ENCODE measurements around the gene TMEM121B. TPM values are rescaled to one million over a fixed set of nuclear protein-coding genes. Genes with fewer than 3 reads are reported as not detected.

TMEM121B gene
- total RNA-seq, 2 experiments from 2014 or later: 0.15 to 0.32 TPM

- intact Hi-C loops (cut with micrococcal nuclease; ENCODE audit: unreplicated experiment): no loop called here
- Histone ChIP-seq H3K27ac (ENCODE audit: low read depth, low read length, poor library complexity, severe bottlenecking) (no peak overlapping the region), H2AFZ (ENCODE audit: low read length) (no peak overlapping the region), H3K79me2 (ENCODE audit: insufficient read depth, low read depth, low read length) (no peaks in the 10 kb centered on the region), H4K20me1 (ENCODE audit: insufficient read depth, low read length) (peaks cover 5% of the 10 kb centered on the region), H3K4me3 (ENCODE audit: low read depth, low read length, poor library complexity, severe bottlenecking) (no peak overlapping the region), H3K4me2 (ENCODE audit: low read length) (no peak overlapping the region), H3K4me1 (ENCODE audit: insufficient read depth, low read length, poor library complexity, severe bottlenecking) (peaks cover 29% of the 10 kb centered on the region), H3K36me3 (ENCODE audit: insufficient read depth, low read length) (peaks cover 6% of the 10 kb centered on the region; the same call in 1 of the 2 replicates), H3K9me2 (ENCODE audit: insufficient read depth, low read length) (no peaks in the 10 kb centered on the region), H3K9me3 (ENCODE audit: low read length) (no peaks in the 10 kb centered on the region)
- no peak for DNase-seq (ENCODE audit: low spot score)
- no TSS peak for BruUV-seq (replicated peaks)
- ChIA-PET POLR2A (no interaction called here), CTCF (ENCODE audit: unreplicated experiment) (interaction anchor here (0.6 kb wide), 1 partner anchor 22 kb away, joined by 3 read pairs; no protein-coding TSS in a partner anchor)
- TF ChIP-seq CTCF (conservative IDR thresholded peaks at IDR 0.05; ENCODE audit: low read length): no peak
- TF ChIP-seq EZH2phosphoT487 (IDR thresholded peaks at IDR 0.05; ENCODE audit: borderline replicate concordance, low read depth, low read length): no peak
These were observed 28.1 kb downstream of the TMEM121B start for GRCh38 chr22:17093081-17093480.

DNA sequence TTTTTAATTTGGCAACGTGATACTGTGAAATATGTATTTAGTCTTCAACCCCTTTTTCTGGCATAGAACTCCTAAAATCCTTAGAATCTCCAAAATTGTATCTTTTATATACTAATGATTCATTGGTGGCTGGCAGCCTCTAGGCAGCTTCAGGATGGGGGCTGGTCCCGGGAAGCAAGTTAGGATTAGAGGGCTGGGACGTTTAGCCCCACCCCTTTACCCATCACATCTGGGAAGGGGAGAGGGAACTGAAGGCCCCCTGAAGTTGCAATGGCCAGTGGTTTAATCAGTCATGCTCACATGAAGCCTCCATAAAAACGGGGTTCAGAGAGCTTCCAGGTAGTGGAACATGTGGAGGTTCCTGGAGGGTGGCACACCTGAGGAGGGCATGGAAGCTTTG lies 29.3 kb downstream of the TMEM121B start:
- Histone ChIP-seq H4K20me1 (ENCODE audit: insufficient read depth, low read length) (peaks cover 11% of the 10 kb centered on the region), H3K9me2 (ENCODE audit: insufficient read depth, low read length) (no peaks in the 10 kb centered on the region), H3K4me3 (ENCODE audit: low read depth, low read length, poor library complexity, severe bottlenecking) (no peak overlapping the region), H3K27ac (ENCODE audit: low read depth, low read length, poor library complexity, severe bottlenecking) (no peak overlapping the region), H3K9me3 (ENCODE audit: low read length) (no peaks in the 10 kb centered on the region), H3K36me3 (ENCODE audit: insufficient read depth, low read length) (no peaks in the 10 kb centered on the region), H3K79me2 (ENCODE audit: insufficient read depth, low read depth, low read length) (no peaks in the 10 kb centered on the region), H3K4me1 (ENCODE audit: insufficient read depth, low read length, poor library complexity, severe bottlenecking) (peaks cover 29% of the 10 kb centered on the region), H2AFZ (ENCODE audit: low read length) (no peak overlapping the region), H3K4me2 (ENCODE audit: low read length) (no peak overlapping the region)
- intact Hi-C loops (cut with micrococcal nuclease; ENCODE audit: unreplicated experiment): no loop called here
- DNase-seq (ENCODE audit: low spot score): no peak
- no TSS peak for BruUV-seq (replicated peaks)
- CTCF ChIA-PET (ENCODE audit: unreplicated experiment): no interaction called here
- TF ChIP-seq CTCF (conservative IDR thresholded peaks at IDR 0.05; ENCODE audit: low read length) (no peak), EZH2phosphoT487 (IDR thresholded peaks at IDR 0.05; ENCODE audit: borderline replicate concordance, low read depth, low read length) (no peak)
- POLR2A ChIA-PET: no interaction called here

DNA sequence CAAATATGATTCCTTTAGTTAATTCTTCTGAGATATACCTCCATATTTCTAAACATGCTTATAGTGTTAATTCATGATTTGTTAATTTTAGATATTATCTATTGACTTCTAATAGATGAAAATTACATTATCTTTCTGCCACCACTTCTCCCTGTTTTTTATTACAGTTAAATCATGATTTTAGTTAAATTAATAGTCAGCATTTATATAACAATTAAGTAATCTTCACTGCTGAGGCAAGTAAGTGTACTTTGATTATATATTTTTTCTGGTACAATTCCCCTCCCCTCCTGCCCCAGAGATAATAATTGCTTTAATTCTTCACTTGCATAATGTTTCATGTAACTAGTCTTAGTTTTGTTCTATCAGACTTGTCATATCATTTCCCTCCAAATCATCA lies 30.6 kb downstream of the TMEM121B start:
- H2AFZ ChIP-seq (ENCODE audit: low read length): no peak overlapping the region
- no peaks in the 10 kb centered on the region for H3K9me2 ChIP-seq (ENCODE audit: insufficient read depth, low read length)
- H3K4me2 ChIP-seq (ENCODE audit: low read length): no peak overlapping the region
- H3K4me3 ChIP-seq (ENCODE audit: low read depth, low read length, poor library complexity, severe bottlenecking): no peak overlapping the region
- H3K4me1 ChIP-seq (ENCODE audit: insufficient read depth, low read length, poor library complexity, severe bottlenecking): peaks cover 40% of the 10 kb centered on the region
- H3K9me3 ChIP-seq (ENCODE audit: low read length): no peaks in the 10 kb centered on the region
- no peak for TF ChIP-seq EZH2phosphoT487 (IDR thresholded peaks at IDR 0.05; ENCODE audit: borderline replicate concordance, low read depth, low read length)
- no peak for TF ChIP-seq CTCF (conservative IDR thresholded peaks at IDR 0.05; ENCODE audit: low read length)
- H3K27ac ChIP-seq (ENCODE audit: low read depth, low read length, poor library complexity, severe bottlenecking): no peak overlapping the region
- CTCF ChIA-PET (ENCODE audit: unreplicated experiment): no interaction called here
- peaks cover 11% of the 10 kb centered on the region for H4K20me1 ChIP-seq (ENCODE audit: insufficient read depth, low read length)
- no peaks in the 10 kb centered on the region for H3K36me3 ChIP-seq (ENCODE audit: insufficient read depth, low read length)
- POLR2A ChIA-PET: no interaction called here
- no TSS peak for BruUV-seq (replicated peaks)
- no peak for DNase-seq (ENCODE audit: low spot score)
- no peaks in the 10 kb centered on the region for H3K79me2 ChIP-seq (ENCODE audit: insufficient read depth, low read depth, low read length)
- intact Hi-C loops (cut with micrococcal nuclease; ENCODE audit: unreplicated experiment): no loop called here

All from OCI-LY7 (cell line).